GM12878 (cell line): Measurements from ENCODE around the gene DGAT2. TPM values are rescaled to one million over a fixed set of nuclear protein-coding genes. Genes with fewer than 3 reads are reported as not detected.

ENCODE experiments used
- BHLHE40 ChIP-seq, 2 experiments: fragments of 450-650 bp in 1 of 2; IDR thresholded peaks; 2 replicates each; pipeline ENCODE4 v1.6.1; 2011 to 2017; ENCODE audit warnings: low read depth in 2 of 2, borderline replicate concordance in 1 of 2, improper control_type of control experiment in 1 of 2, low read length in 1 of 2, mild to moderate bottlenecking in 1 of 2
- DPF2 ChIP-seq: fragments of 450-650 bp; IDR thresholded peaks from 2 replicates; pipeline ENCODE4 v1.6.1; 2017; ENCODE audit warnings: mild to moderate bottlenecking
- HSF1 ChIP-seq: fragments of 150-350 bp; IDR thresholded peaks from 2 replicates; pipeline ENCODE4 v1.6.1; 2014; ENCODE audit warnings: mild to moderate bottlenecking, low read depth, low read length
- KAT2A ChIP-seq: conservative IDR thresholded peaks from 2 replicates; pipeline ENCODE4 v1.6.1; 2011; ENCODE audit warnings: low read depth, low read length; ENCODE audit not compliant: control insufficient read depth
- NRF1 ChIP-seq: conservative IDR thresholded peaks from 2 replicates; pipeline ENCODE4 v1.6.1; 2011; ENCODE audit warnings: mild to moderate bottlenecking, low read depth, low read length, improper control_type of control experiment
- PAX5 ChIP-seq: IDR thresholded peaks from 2 replicates; pipeline ENCODE4 v1.6.1; 2011; ENCODE audit warnings: low read depth, low read length, borderline replicate concordance
- RAD21 ChIP-seq: IDR thresholded peaks from 2 replicates; pipeline ENCODE4 v1.6.1; 2011; ENCODE audit warnings: mild to moderate bottlenecking, low read depth, low read length, moderate library complexity; ENCODE audit not compliant: insufficient read depth
- SIX5 ChIP-seq: IDR thresholded peaks from 2 replicates; pipeline ENCODE4 v1.6.1; 2011; ENCODE audit warnings: mild to moderate bottlenecking, low read depth, low read length, moderate library complexity; ENCODE audit not compliant: severe bottlenecking
- SREBF1 ChIP-seq: IDR thresholded peaks from 2 replicates; pipeline ENCODE4 v1.6.1; 2012; ENCODE audit warnings: mild to moderate bottlenecking, low read length
- ZNF24 ChIP-seq: fragments of 450-650 bp; IDR thresholded peaks from 2 replicates; pipeline ENCODE4 v1.6.1; 2017; ENCODE audit warnings: antibody characterized with exemption, mild to moderate bottlenecking
- polyA plus RNA-seq, 11 experiments: library from polyadenylated mRNA; depleted of rRNA in 4 of 11; unstranded in 6 of 11; stranded (reverse) in 5 of 11; fragments of >200 nt; fragmentation: Nextera tagmentation in 4 of 11; fragmentation: Illumina TruSeq in 1 of 11; extraction: Ambion mirVana in 4 of 11; extraction: Trizol in 1 of 11; gene quantifications; 1 replicate in 1 of 11; 2 replicates in 10 of 11; pipeline versions ENCODE4 v1.2.1 to v1.2.3, GENCODE V29; 2011 to 2016; ENCODE audit warnings: inconsistent platforms in 2 of 11, missing spikeins in 2 of 11, low read depth in 1 of 11
- total RNA-seq, 4 experiments: library from RNA; depleted of rRNA in 3 of 4; stranded (reverse); fragments of >200 nt in 3 of 4; fragmentation: Illumina TruSeq in 1 of 4; extraction: Trizol in 1 of 4; gene quantifications; 2 replicates each; pipeline versions ENCODE4 v1.2.1 to v1.2.3, GENCODE V29; 2013 to 2021
- TF ChIP-seq, protein P1 (sequence below): IDR thresholded peaks from 2 replicates; pipeline ENCODE4 v1.6.1; 2011; ENCODE audit warnings: mild to moderate bottlenecking, low read depth, low read length, moderate library complexity; ENCODE audit not compliant: insufficient replicate concordance
- TF ChIP-seq, protein P2 (sequence below): IDR thresholded peaks from 2 replicates; pipeline ENCODE4 v1.6.1; 2012; ENCODE audit warnings: low read depth, low read length, improper control_type of control experiment

DGAT2 gene
- total and polyA plus RNA-seq, 10 of the 15 experiments (the other 5 are each of a cell fraction or from before 2014, with no cell fraction given), result 5.1 to 25.9 (median 17.6) TPM

- TF ChIP-seq, protein P1, sequence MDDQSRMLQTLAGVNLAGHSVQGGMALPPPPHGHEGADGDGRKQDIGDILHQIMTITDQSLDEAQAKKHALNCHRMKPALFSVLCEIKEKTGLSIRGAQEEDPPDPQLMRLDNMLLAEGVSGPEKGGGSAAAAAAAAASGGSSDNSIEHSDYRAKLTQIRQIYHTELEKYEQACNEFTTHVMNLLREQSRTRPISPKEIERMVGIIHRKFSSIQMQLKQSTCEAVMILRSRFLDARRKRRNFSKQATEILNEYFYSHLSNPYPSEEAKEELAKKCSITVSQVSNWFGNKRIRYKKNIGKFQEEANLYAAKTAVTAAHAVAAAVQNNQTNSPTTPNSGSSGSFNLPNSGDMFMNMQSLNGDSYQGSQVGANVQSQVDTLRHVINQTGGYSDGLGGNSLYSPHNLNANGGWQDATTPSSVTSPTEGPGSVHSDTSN, result peak; percentile 97
- TF ChIP-seq SIX5 (peak; percentile 70), ZNF24 (no peak), PAX5 (no peak), NRF1 (no peak), KAT2A (no peak), SREBF1 (peak; percentile 78), HSF1 (0 out of 2 replicates have a peak, but pooled peaks have one; percentile 28), BHLHE40 (IDR thresholded peaks at IDR 0.05; ENCODE audit: borderline replicate concordance in 1 of 2, low read depth in 2 of 2, low read length in 1 of 2) (peak; percentile 99), RAD21 (no peak), DPF2 (peak; percentile 95)
- TF ChIP-seq, protein P2, sequence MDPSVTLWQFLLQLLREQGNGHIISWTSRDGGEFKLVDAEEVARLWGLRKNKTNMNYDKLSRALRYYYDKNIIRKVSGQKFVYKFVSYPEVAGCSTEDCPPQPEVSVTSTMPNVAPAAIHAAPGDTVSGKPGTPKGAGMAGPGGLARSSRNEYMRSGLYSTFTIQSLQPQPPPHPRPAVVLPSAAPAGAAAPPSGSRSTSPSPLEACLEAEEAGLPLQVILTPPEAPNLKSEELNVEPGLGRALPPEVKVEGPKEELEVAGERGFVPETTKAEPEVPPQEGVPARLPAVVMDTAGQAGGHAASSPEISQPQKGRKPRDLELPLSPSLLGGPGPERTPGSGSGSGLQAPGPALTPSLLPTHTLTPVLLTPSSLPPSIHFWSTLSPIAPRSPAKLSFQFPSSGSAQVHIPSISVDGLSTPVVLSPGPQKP, result 0 out of 2 replicates have a peak, but pooled peaks have one; percentile 26
- TF ChIP-seq, all 136 proteins: peak for 59
These were observed 46.2 kb downstream of the DGAT2 start, which contains the start of gene UVRAG (continued) for GRCh38 chr11:75814677-75815344.
